ENCODE data around the gene SEPHS1.

DNA sequence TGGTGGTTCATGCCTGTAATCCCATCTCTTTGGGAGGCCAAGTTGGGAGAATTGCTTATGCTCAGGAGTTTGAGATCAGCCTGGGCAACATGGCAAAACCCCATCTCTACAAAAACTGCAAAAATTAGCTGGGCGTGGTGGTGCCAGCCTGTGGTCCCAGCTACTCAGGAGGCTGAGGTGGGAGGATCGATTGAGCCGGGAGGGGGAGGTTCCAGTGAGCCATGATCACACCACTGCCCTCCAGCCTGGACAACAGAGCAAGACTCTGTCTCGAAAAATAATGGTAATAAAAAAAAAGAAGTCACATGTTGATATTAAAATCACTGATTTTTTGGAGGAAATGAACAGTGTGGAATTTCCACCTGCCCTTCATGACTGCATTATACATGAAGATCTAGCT is 64.0 kb downstream of the SEPHS1 start:
- no peak for TF ChIP-seq EZH2 (IDR thresholded peaks at IDR 0.05; ENCODE audit: borderline replicate concordance, low read length)
- TF ChIP-seq, protein P1, sequence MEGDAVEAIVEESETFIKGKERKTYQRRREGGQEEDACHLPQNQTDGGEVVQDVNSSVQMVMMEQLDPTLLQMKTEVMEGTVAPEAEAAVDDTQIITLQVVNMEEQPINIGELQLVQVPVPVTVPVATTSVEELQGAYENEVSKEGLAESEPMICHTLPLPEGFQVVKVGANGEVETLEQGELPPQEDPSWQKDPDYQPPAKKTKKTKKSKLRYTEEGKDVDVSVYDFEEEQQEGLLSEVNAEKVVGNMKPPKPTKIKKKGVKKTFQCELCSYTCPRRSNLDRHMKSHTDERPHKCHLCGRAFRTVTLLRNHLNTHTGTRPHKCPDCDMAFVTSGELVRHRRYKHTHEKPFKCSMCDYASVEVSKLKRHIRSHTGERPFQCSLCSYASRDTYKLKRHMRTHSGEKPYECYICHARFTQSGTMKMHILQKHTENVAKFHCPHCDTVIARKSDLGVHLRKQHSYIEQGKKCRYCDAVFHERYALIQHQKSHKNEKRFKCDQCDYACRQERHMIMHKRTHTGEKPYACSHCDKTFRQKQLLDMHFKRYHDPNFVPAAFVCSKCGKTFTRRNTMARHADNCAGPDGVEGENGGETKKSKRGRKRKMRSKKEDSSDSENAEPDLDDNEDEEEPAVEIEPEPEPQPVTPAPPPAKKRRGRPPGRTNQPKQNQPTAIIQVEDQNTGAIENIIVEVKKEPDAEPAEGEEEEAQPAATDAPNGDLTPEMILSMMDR (conservative IDR thresholded peaks at IDR 0.05 in 1 of 2, IDR thresholded peaks at IDR 0.05 in 1 of 2; ENCODE audit: extremely low read depth in 1 of 2, insufficient read depth in 1 of 2, low read depth in 1 of 2, low read length in 2 of 2): no peak
